Kidney (tissue), 14 donors: ENCODE data around the gene ELOVL3. TPM values are rescaled to one million over a fixed set of nuclear protein-coding genes. Genes with fewer than 3 reads are reported as not detected.

Experiments
- DNase-seq, 5 donors: peaks; one replicate each; pipeline ENCODE4 v3.0.0-alpha.2; 2013 to 2020
- FAIRE-seq: peaks from 2 replicates; lab custom pipeline; 2012; peaks lifted over from hg19 to GRCh38; lab: Jason Lieb, UNC
- H3K27ac ChIP-seq, 2 donors: one replicate each; pipeline ENCODE4 v1.7.0; 2013; ENCODE audit warnings: low read depth in 2 of 2, low read length in 2 of 2, inconsistent platforms in 1 of 2
- H3K27me3 ChIP-seq: one replicate; pipeline ENCODE4 v1.7.1; 2013; ENCODE audit warnings: low read length, inconsistent platforms; ENCODE audit not compliant: control insufficient read depth, insufficient read depth
- H3K36me3 ChIP-seq, 3 donors: one replicate each; pipeline versions ENCODE4 v1.7.0 to v1.7.1; 2013; ENCODE audit warnings: low read length in 3 of 3, control low read depth in 1 of 3, inconsistent platforms in 1 of 3; ENCODE audit not compliant: insufficient read depth in 3 of 3, control insufficient read depth in 2 of 3
- H3K4me1 ChIP-seq, 3 donors: one replicate each; pipeline versions ENCODE4 v1.7.0 to v1.7.1; 2013; ENCODE audit warnings: low read length in 3 of 3, inconsistent platforms in 1 of 3, low read depth in 1 of 3; ENCODE audit not compliant: control insufficient read depth in 2 of 3, insufficient read depth in 2 of 3
- H3K4me3 ChIP-seq, 3 donors: one replicate each; pipeline versions ENCODE4 v1.7.0 to v1.8.1; 2013; ENCODE audit warnings: low read length in 3 of 3, control low read depth in 1 of 3, inconsistent platforms in 1 of 3
- H3K9ac ChIP-seq, 3 donors: one replicate each; pipeline versions ENCODE4 v1.7.0 to v1.7.1; 2013; ENCODE audit warnings: low read length in 3 of 3, control low read depth in 1 of 3, inconsistent platforms in 1 of 3
- H3K9me3 ChIP-seq, 3 donors: one replicate each; pipeline versions ENCODE4 v1.7.0 to v1.7.1; 2013; ENCODE audit warnings: low read length in 3 of 3, control low read depth in 1 of 3, inconsistent platforms in 1 of 3; ENCODE audit not compliant: control insufficient read depth in 2 of 3, insufficient read depth in 1 of 3
- intact Hi-C: fragments of 100-400 bp; cut with DNase I; formaldehyde crosslinking; loops from one replicate; pipeline ENCODE4 v1.11.1; 2022
- polyA plus RNA-seq: library from polyadenylated mRNA; stranded (reverse); fragments of 350-450 nt; fragmentation: Illumina TruSeq; extraction: RNeasy Lipid Tissue Mini Kit (QIAGEN cat#74804); gene quantifications from one replicate; pipeline ENCODE4 v1.2.3, GENCODE V29; 2014; ENCODE audit warnings: low read depth, low replicate concordance; ENCODE audit not compliant: insufficient read depth
- total RNA-seq: library from RNA; stranded (reverse); fragmentation: NEBNext Ultra II Directional; extraction: Animal tissue kit (Norgen Biotek cat#: 25700); gene quantifications from one replicate; pipeline ENCODE4 v1.2.1, GENCODE V29; 2021
- TF ChIP-seq, protein P1 (sequence below): IDR thresholded peaks from 3 replicates; pipeline ENCODE4 v1.5.1; 2012; ENCODE audit warnings: mild to moderate bottlenecking, moderate library complexity, borderline replicate concordance; ENCODE audit not compliant: insufficient read depth; ENCODE audit errors: extremely low read depth
- donor health status: control.
- donor health status: control.
- donor health status: control.
- donor health status: control.
- donor health status: control.
- donor health status: DM: yes; HTN: yes; CAD: no.
- donor health status: Normal renal cell carcinoma (clear cell type).

The ELOVL3 gene
- total and polyA plus RNA-seq, 2 donors from 2014 or later, result 0.35 TPM; not detected in 1

DNA sequence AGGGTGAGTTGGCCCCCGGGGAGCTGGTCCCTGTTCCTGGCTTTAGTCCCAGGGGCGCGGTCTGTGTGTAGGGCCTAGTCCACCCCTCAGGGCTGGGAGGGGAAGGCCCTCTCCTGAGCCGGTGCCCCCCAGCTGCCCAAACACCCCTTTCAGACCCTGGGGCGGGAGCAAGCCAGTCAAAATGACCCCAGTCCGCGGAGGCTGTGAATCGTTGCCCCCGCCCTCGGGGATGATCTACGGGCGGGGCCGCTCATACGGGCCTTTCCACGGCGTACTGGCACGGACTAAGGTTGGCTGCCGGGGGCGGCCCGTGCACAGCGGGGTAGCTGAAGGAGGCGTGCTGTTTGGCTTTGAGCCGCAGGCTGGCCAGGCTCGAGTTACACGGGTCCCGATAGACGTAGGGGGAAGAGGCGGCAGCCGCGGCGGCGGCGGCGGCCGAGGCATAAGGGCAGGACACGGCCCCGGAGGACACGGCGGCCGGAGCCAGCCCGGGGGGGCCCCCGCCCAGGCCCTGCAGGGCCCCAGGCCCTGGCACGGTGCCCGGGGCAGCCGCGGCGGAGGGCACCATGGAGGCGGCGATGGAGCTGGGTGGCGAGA, 4.3 kb downstream of the ELOVL3 start:
- no peak overlapping the region for H3K9ac ChIP-seq
- peaks cover 0 to 17% (median 5%) of the 10 kb centered on the region in 3 donors for H3K4me1 ChIP-seq
- no peaks in the 10 kb centered on the region for H3K9me3 ChIP-seq
- peaks cover 3% of the 10 kb centered on the region for H3K27me3 ChIP-seq
- FAIRE-seq, result no peak
- no peak overlapping the region for H3K27ac ChIP-seq
- TF ChIP-seq, protein P1, sequence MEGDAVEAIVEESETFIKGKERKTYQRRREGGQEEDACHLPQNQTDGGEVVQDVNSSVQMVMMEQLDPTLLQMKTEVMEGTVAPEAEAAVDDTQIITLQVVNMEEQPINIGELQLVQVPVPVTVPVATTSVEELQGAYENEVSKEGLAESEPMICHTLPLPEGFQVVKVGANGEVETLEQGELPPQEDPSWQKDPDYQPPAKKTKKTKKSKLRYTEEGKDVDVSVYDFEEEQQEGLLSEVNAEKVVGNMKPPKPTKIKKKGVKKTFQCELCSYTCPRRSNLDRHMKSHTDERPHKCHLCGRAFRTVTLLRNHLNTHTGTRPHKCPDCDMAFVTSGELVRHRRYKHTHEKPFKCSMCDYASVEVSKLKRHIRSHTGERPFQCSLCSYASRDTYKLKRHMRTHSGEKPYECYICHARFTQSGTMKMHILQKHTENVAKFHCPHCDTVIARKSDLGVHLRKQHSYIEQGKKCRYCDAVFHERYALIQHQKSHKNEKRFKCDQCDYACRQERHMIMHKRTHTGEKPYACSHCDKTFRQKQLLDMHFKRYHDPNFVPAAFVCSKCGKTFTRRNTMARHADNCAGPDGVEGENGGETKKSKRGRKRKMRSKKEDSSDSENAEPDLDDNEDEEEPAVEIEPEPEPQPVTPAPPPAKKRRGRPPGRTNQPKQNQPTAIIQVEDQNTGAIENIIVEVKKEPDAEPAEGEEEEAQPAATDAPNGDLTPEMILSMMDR, result no peak
- DNase-seq, result peak; percentile 68 to 89 (median 75)
- peak overlapping the region in 1 of 3 donors; percentile 44 for H3K4me3 ChIP-seq
- no peaks in the 10 kb centered on the region for H3K36me3 ChIP-seq
- intact Hi-C loops, result loop anchor here (5.0 kb wide), 1 partner anchor 122 kb away; no protein-coding TSS in a partner anchor

DNA sequence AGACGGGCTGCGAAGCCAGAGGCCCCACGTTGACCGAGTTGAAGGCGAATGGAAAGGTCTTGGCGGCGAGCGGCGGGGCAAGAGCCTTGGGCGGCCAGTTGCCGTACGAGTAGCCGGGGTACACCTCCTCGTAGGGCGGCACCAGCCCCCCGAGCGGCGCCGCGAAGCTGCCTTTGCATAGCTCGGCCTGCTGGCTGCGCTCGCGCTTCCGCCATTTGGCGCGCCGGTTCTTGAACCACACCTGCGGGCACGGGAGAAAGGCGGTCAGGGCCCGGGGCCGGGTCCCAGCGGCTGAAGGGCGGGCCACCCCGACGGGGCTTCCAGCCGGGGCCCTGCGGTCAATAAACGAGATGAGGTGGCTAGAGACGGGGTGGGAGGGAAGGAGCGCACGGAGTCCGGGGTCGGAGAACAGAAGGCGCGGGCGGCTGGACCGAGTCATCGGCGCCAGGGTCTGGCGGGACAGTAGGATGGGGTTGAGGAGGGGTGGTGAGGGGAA, 4.8 kb downstream of the ELOVL3 start:
- TF ChIP-seq, protein P1, result peak; percentile 49
- Histone ChIP-seq H3K9me3 (no peaks in the 10 kb centered on the region), H3K27me3 (peaks cover 6% of the 10 kb centered on the region), H3K4me3 (peak overlapping the region in 2 of 3 donors; percentile 35 to 44), H3K36me3 (no peaks in the 10 kb centered on the region), H3K9ac (no peak overlapping the region), H3K27ac (no peak overlapping the region), H3K4me1 (peaks cover 3 to 14% (median 5%) of the 10 kb centered on the region in 3 donors)
- intact Hi-C loops, result loop anchor here (5.0 kb wide), 1 partner anchor 121 kb away; no protein-coding TSS in a partner anchor
- DNase-seq, result peak; percentile 43 to 82 (median 65)
- FAIRE-seq, result no peak

DNA sequence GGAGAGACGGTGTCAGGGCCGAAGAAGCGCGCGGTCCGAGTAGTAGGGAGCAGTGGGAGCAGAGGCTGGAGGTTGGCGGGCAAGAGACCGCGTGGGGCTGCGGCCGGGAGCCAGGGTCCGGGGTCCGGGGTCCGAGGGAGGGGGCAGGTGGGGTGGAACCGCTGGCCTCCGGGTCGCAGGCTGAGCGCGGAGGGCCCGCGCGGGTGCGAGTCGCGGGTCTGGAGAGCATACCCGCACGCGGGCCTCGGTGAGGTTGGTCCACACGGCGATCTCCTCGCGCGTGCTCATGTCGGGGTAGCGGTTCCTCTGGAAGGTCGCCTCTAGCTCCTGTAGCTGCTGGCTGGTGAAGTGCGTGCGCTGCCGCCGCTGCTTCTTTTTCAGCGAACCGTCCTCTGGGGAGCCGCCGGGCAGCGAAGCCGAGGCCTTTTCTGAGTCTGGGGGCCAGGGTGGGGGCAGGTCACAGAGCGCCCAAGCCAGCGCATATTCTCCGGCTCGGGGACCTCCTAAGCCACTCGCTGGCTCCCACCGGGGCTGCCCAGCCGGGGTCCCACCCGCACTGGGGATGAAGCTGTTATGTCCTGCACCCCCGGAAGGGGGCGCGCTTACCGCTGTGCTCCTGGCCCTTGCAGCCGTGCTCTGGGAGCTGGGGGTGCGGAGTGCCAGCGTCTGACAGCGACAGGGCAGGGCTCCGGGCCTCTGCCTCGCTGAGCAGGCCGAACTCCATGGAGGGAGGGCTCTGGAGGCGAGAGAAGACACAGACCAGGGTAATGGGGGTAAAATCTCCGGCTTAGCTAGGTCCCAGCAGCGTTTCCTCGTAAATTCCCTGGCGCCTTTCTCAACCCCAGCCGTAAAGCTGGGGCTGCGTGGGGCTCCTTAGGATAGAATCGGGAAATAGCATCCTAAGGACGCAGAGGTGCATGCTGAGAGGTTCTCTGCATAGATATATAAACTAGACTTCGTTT, 5.5 kb downstream of the ELOVL3 start:
- Histone ChIP-seq H3K4me3 (peak overlapping the region in 1 of 3 donors; percentile 44), H3K4me1 (peaks cover 1 to 10% (median 3%) of the 10 kb centered on the region in 3 donors), H3K27ac (no peak overlapping the region), H3K27me3 (peaks cover 6% of the 10 kb centered on the region), H3K9ac (no peak overlapping the region), H3K36me3 (no peaks in the 10 kb centered on the region), H3K9me3 (no peaks in the 10 kb centered on the region)
- FAIRE-seq (no peak), DNase-seq (peak in 2 of 5 donors; percentile 35 to 78)
- TF ChIP-seq, protein P1, result peak; percentile 57
- intact Hi-C loops, result loop anchor here (5.0 kb wide), 1 partner anchor 121 kb away; no protein-coding TSS in a partner anchor
